DLD1 (cell line): ENCODE measurements around the gene MAGEA9B.
"Not testable (repeated sequence)": the region's sequence is repeated elsewhere in the genome, so short reads cannot be mapped to it uniquely, and the experiment has no call there.

ENCODE experiments used
- in situ Hi-C: cut with HindIII; loops from 2 replicates; pipeline ENCODE4 v1.10.0; 2017; ENCODE audit warnings: low sequenced_read_pairs

Gene MAGEA9B, protein sequence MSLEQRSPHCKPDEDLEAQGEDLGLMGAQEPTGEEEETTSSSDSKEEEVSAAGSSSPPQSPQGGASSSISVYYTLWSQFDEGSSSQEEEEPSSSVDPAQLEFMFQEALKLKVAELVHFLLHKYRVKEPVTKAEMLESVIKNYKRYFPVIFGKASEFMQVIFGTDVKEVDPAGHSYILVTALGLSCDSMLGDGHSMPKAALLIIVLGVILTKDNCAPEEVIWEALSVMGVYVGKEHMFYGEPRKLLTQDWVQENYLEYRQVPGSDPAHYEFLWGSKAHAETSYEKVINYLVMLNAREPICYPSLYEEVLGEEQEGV

DNA sequence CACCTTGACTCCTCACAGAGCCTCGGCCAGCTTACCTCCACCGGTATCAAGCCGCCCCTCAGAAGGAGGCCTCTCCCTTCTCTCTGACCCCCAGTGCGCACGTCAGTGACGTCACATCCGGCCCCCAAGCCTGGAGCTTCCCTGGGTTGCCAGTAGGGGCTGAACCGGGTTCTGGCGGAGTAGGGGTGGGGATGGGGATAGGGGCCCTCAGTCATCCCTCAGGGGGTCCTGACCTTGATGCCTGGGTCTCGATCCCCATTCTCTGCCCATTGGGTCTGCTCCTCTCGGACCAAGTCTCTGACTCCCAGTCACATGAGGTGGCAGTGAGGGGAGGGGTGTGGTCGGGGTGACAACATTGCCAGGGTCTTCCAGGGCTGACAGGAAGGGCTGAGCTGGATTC lies at the start of gene MAGEA9B:
MAGEA9B (minus strand) TSS at position 101 of the 400 bp plus-strand sequence. CDS start 4,280 bp downstream, outside the sequence.
- in situ Hi-C loops, result not testable (repeated sequence)

DNA sequence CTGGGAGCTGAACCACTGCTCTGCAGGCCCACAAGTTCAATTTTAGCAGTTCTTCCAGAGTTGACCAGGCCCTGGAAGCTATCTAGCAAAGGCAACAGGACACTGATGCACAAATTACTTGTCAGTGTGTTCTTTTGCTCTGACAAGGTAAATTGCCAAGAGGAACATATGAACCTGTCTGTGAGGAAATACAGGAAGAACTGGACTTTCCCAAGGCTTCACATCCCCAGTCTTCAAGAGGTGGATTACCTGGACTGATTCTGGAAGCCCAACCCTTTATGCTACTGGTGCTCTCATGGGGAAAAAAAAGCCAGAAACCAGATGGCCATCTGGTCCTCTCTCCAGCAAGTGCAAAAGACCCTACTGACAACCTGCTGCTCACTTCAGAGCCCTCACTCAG lies 46.3 kb upstream of the MAGEA9B start:
- in situ Hi-C loops, result loop anchor here (25.0 kb wide), 1 partner anchor 121 kb away; the partner anchor contains the start of gene IDS

DNA sequence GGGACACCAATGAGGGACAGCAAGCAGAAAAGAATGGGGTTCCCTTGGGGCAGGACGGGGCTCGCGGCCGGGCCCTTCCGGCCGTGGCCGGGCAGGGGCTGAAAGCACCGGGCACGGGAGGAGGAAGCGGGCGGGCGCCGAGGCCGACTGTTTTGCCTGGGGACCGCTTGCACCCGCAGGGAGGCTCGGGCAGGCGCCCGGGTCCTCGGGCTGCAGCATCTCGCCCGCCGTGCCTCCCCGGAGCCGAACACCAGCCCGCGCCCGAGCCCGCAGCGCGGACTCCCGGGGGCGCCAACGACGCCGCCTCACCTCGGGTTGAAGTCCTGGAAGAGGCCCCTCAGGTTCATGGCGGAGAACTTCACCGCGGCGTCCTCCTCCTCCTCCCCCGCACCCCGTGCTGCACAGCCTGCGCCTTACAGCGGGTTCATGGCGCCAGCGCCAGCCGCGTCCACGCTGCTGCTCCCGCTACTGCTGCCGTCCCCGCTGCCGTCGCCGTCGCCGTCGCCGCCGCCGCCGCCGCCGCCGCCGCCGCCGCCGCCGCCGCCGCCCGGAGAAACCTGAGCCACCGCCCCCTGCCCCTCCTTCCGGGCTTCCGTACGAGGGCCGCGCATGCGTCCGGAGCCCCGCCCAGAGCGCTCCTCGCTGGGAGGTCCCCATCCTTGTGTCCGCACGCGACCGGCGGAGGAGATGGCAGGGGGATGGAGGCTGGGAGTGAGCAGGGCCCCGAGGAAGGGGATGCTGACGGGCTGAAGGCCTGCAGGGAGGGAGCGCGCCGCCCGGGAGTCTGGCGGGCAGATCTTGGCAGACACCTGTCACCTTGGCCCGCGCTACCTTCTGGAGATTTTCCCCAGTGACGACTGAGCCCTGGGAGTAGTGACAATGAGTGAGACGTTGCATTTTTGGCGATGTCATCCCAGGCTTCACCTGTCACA lies 44.2 kb upstream of the MAGEA9B start, which contains the start of gene TMEM185A:
TMEM185A (minus strand) TSS at position 559 of the 932 bp plus-strand sequence; CDS start at position 347, 212 bp downstream.
- in situ Hi-C loops, result loop anchor here (25.0 kb wide), 1 partner anchor 119 kb away; the partner anchor contains the start of gene IDS

DNA sequence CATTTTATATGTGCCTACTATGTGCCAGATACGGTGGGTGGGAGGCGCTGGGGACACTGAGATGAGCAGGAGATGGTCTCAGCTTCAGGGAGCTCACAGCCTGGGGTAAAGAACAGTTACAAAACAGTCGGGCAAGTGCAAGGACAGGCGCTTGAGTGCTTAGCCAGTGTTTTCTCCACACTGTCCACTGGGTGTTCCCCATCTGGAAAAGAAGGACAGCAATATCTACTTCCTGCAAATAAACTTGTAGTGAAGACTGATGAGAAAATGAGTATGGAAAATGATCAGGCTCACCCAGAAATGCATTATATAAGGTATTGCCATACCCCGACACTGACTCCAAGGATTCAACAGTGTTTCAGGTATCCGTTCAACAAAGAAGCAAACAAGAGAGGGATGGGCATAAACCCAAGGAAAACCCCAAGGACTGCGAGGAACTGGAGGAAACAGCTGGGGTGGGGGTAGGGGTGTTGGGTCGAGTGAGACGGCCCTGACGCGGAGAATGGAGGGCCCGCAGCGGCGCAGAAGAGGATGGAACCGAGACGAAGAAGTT lies 43.5 kb upstream of the MAGEA9B start:
- in situ Hi-C loops, result loop anchor here (25.0 kb wide), 1 partner anchor 118 kb away; the partner anchor contains the start of gene IDS

DNA sequence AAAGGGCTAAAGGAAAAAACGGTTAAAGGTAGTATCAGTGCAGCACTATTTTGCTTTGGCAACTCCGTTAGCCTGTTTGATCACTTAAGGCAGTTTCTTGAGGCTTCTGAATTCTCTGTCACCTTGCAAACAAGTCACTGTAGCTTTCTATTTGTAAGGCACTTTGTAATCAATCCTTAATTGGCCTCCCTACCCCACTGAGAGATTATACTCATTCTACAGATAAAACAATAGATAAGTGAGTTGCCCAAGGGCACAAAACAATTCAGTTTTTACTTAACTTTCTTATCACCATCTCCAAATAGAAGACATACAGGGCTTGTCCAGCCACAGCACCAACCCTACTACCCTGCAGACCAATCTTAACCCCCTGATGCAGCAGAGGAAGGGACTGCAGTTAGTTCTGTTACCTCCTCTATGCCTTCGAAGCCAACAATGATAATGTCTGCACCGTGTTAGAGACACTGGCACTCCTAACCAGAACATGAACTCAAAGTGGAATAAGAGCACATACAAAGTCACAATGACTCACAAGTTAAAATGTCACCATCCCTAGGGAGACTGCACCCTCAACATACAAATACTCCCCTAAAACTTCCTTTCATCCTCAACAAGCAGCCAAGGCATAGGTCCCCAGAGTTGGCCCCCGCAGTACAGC lies 42.6 kb upstream of the MAGEA9B start:
- in situ Hi-C loops, result loop anchor here (25.0 kb wide), 1 partner anchor 118 kb away; the partner anchor contains the start of gene IDS

DNA sequence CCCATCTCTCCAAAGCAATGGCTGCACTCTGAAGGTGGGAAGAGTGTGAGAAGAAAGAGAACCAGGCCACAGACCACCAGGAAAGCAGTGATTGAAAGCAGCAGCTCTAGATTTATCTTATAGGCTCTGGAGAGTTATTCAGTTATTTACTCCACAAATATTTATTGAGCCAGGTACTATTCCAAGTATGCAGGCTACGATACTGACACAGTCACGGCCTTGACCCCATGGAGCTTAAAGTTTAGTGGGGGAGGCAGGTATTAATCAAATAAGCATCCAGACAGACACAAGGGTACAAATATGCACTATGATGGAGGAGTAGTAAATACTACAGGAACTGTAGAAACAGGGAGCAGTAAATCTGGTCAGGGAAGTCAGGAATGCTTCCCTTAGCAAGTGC lies 41.5 kb upstream of the MAGEA9B start:
- in situ Hi-C loops, result loop anchor here (25.0 kb wide), 1 partner anchor 116 kb away; the partner anchor contains the start of gene IDS

DNA sequence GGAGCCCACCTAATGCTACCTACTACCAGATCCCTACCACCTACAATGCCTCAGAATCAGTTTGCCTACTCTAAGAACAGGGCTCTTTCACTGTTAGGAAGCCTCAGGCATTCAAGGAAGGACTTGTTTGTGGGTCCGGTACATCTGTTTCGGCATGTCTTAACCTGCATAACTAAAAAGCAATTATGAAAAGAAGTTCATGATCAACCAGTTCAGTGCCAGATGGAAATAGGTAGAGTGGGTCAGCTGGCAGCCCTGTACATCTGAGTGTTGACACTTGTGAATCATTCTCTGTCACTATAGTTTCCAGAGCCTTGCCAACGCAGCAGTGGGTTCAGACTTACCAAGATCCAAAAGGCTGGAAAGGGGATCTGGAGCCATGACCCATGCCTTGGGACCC lies 41.0 kb upstream of the MAGEA9B start:
- in situ Hi-C loops, result loop anchor here (25.0 kb wide), 1 partner anchor 116 kb away; the partner anchor contains the start of gene IDS

DNA sequence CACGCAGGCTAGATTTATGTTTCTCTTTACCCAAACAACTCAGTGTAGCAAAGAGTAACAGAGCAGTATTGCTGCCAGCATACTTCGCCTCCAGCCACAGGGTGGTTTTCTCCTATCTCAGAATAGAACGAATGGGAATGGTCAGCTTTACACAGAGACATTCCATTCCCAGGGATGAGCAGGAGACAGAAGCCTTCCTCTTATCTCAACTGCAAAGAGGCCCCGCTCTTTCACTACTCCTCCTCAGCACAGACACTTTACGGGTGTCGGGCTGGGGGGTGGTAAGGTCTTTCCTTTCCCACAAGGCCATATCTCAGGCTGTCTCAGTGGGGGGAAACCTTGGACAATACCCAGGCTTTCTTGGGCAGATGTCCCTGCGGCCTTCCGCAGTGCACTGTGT lies 39.6 kb upstream of the MAGEA9B start:
- in situ Hi-C loops, result loop anchor here (25.0 kb wide), 1 partner anchor 115 kb away; the partner anchor contains the start of gene IDS

DNA sequence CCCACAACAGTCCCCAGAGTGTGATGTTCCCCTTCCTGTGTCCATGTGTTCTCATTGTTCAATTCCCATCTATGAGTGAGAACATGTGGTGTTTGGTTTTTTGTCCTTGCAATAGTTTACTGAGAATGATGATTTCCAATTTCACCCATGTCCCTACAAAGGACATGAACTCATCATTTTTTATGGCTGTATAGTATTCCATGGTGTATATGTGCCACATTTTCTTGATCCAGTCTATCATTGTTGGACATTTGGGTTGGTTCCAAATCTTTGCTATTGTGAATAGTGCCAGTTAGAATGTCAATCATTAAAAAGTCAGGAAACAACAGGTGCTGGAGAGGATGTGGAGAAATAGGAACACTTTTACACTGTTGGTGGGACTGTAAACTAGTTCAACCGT lies 32.4 kb upstream of the MAGEA9B start:
- in situ Hi-C loops, result not testable (repeated sequence)

DNA sequence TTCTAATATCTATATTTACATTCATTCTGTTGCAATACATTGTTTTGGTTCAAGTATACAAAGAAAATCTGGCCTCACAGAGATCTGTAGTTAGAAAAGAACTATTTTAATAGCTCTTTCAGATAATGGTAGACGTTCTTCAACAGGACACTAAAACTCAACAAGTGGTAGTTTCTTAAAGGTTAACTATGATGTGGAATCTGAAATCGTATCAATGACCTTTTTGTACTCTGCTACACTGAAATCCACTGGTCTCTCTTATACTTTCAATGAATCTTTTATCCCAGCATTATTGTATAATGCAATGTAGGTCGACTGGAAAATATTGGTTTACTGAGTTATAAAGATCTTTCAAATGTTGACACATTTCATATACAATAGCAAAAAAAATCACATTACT lies 31.6 kb upstream of the MAGEA9B start:
- in situ Hi-C loops, result no loop called here

DNA sequence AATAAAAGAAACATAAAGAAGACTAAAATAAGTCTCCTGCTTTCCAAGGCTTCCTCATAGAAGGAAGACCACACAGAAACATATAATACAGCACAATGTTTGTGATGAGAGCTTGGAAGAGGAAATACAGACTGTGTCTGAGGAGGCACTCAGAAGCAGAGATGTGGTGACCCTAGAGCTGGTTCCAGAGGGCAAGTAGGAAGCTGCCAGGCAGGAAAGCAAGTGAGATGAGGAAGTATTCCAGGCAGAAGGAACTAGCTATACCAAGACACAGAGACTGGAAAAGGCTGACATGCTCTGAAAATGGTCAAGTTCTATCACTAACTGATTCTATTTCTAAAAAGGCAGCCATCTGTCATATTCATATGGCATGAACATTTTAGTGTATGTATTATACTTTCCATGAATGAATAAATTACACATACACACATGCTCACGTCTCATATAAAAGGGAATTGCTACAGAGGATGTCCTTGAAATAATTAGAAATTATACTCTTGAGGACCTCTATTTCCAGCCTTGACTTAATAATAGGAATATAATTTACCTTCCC lies 24.4 kb upstream of the MAGEA9B start:
- in situ Hi-C loops, result no loop called here

DNA sequence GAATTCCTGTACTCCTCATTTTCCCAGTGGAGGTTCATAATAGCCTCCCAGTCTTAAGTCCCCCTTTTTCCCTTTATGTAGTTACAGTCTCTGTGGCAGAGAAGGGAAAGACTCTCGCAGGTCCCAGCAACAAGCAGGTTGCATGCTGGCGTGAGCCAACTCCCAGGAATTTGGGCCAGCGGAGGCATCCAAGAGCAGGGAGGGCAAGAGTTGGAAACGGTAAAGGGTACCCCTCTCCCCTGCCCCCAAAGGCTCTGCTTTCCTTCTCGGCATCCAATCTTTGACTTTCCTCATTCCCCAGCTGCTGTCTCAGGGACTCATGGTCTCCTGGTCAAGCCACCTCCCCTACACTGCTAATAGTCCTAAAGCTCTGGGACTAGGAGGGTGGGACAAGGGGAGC lies 23.3 kb upstream of the MAGEA9B start:
- in situ Hi-C loops, result no loop called here

DNA sequence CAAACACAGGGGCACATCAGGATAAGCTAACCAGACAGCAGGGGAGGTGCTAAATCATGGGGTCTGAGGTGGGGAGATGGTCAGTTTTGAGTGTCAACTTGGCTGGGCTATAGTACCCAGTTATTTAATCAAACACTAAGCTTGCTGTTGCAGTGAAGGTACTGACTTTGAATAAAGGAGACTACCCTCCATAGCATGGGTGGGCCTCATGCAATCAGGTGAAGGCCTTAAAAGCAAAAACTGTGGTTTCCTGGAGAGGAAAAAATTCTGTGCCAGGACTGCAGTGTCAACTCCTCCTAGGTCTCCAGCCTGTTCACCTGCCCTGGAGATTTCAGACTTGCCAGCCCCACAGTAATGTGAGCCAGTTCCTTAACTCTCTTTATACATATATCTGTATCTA lies 20.4 kb upstream of the MAGEA9B start:
- in situ Hi-C loops, result no loop called here

DNA sequence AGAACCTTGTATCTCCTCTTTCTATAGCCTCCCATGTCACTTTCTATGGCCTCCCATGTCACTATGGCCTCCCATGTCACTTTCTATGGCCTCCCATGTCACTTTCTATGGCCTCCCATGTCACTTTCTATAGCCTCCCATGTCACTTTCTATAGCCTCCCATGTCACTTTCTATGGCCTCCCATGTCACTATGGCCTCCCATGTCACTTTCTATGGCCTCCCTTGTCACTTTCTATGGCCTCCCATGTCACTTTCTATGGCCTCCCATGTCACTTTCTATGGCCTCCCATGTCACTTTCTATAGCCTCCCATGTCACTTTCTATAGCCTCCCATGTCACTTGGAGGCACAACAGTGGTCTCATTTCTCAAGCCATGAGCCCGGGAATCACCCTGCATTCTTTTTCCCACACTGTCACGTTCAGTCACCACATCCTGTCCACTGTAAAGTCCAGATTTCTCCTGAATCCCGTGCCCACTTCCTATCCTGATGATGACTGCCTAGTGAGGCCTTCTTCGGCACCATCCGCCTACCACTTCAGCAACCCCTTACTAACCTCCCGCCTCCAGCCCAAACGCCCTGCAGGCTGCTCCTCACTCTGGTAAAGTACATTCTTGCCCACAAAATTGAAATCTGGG lies 18.1 kb upstream of the MAGEA9B start:
- in situ Hi-C loops, result not testable (repeated sequence)

DNA sequence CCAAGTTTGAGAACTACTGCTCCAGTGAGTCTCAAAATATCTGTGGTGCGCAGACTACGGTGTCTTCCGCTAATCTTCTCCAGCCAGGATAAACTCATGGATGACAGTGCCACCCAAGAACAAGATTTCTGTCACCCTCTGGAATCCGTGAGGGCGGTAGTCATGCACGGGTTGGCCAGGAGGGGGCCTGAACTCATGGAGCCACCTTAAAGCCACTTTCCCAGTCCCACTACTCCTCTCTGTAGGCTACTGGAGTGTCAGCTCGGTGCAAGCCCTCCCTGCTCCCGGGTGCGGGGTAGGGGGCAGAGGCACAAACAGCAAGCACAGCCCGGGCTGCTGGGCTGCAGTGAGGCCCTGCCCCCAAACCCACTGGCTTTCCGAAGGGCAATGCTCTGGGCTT lies 11.3 kb upstream of the MAGEA9B start:
- in situ Hi-C loops, result not testable (repeated sequence)

DNA sequence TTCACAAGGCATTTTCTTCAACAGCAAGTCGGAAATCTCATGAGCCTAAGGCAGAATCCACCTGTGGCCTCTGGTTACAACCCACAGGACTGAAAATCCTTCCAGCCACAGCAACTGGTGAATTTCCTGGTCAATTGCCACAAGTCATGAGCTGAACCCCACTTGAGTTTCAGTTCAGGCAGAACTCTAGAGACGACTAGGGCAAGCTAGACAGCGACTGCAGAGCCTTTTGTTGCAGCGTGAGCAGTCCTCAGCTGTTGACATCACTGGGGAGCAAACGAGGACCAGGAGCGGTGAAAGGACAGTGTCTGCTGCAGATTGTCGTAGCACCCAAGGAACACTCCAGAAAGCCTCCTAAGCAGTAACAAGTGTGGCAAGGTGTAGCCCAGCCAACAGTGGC lies 8.7 kb upstream of the MAGEA9B start:
- in situ Hi-C loops, result not testable (repeated sequence)

DNA sequence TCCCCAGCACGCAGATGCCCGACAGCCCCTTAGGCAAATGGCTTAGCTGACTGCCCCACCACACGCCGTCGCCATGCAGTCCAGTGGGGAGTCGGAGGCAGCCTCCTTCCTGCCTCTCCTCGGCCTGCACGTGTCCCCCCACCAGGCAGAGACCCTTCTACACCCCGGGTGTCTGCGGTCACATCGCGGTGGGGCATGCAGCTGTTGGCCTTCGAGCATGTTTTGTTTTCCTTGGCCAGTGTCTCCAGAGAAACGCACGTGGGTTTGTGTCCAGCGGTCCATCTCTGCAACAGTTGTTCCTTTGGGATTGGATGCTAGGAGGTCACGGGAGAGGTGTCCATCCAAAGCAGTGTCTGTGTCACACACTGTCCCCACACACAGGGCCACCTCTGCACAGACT lies 8.0 kb upstream of the MAGEA9B start, which contains the start of gene HSFX2:
HSFX2 (minus strand) TSS at position 101 of the 400 bp plus-strand sequence. CDS start 614 bp downstream, outside the sequence.
- in situ Hi-C loops, result not testable (repeated sequence)

DNA sequence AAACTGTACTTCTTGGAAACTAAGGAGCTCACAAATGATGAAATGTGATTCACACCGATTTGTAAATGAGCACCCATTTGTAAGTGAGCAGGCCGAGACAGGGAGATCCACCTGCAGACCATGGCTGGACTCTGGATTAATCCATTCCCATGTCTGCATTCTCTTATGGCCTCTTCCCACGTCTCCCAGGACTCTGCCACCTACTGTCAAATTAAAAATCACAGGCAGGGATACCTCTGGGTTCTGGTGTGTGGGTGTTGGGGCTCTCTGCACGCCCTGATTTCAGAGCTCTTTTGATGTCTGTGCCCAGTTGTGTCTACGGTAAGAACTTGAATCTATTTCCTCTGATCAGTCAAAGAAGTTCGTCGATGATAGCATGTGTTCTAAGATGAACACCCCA lies 3.7 kb upstream of the MAGEA9B start:
- in situ Hi-C loops, result not testable (repeated sequence)

DNA sequence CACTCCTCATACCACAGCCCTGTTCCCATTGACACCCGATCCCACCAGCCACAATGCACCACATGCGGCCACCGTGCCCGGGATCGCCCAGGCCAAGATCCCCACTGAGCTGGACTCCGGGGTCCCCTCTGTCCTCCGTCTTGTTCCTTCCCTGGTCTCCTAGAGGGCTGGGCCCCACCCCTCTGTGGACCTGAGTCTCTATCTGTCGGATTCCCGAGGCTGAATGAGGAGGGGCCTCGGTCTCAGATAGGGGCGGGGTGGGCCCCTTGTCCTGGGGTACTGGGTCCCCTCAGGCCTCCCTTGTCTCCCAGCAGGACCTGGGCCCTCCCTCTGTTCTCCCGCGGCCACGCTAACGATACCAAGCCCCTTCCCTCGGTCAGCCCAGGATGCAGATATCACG lies 1.6 kb downstream of the MAGEA9B start:
- in situ Hi-C loops, result not testable (repeated sequence)
